Nephron progenitor cell (in vitro differentiated cells): Measurements from ENCODE around the gene CERK.

Source experiments
- DNase-seq: peaks from one replicate; pipeline ENCODE4 v3.0.0; 2021
- H3K27ac Mint-ChIP-seq: 2 replicates; pipeline ENCODE4 v1.8.0; 2021; ENCODE audit warnings: mild to moderate bottlenecking, moderate library complexity, mixed read lengths
- H3K27me3 Mint-ChIP-seq: 2 replicates; pipeline ENCODE4 v1.8.0; 2021; ENCODE audit warnings: mild to moderate bottlenecking, low read depth, mixed read lengths; ENCODE audit not compliant: poor library complexity
- H3K36me3 Mint-ChIP-seq: 2 replicates; pipeline ENCODE4 v1.8.0; 2021; ENCODE audit warnings: low read depth, mixed read lengths
- H3K4me1 Mint-ChIP-seq: 2 replicates; pipeline ENCODE4 v1.8.0; 2021; ENCODE audit warnings: mixed read lengths
- H3K4me3 Mint-ChIP-seq: 2 replicates; pipeline ENCODE4 v1.8.0; 2021; ENCODE audit warnings: mild to moderate bottlenecking, moderate library complexity, mixed read lengths
- H3K9me3 Mint-ChIP-seq: 2 replicates; pipeline ENCODE4 v1.8.0; 2021; ENCODE audit warnings: mild to moderate bottlenecking, moderate library complexity, mixed read lengths
- CTCF ChIP-seq: fragments of 200-600 bp; sonication (generic); IDR thresholded peaks from 2 replicates; pipeline ENCODE4 v1.5.0; 2021; ENCODE audit warnings: antibody characterized with exemption

Gene CERK

GRCh38 chr22:46723882-46724281, 14.2 kb downstream of the CERK start:
- peaks cover 34% of the 10 kb centered on the region for H3K4me1 Mint-ChIP-seq
- H3K9me3 Mint-ChIP-seq = no peaks in the 10 kb centered on the region
- peaks cover 29% of the 10 kb centered on the region for H3K36me3 Mint-ChIP-seq
- no peak for TF ChIP-seq CTCF
- H3K27ac Mint-ChIP-seq = no peak overlapping the region
- DNase-seq = no peak
- H3K27me3 Mint-ChIP-seq = no peaks in the 10 kb centered on the region
- H3K4me3 Mint-ChIP-seq = no peak overlapping the region

GRCh38 chr22:46721501-46722085, 16.5 kb downstream of the CERK start:
- Mint-ChIP-seq H3K36me3 (peaks cover 48% of the 10 kb centered on the region), H3K9me3 (no peaks in the 10 kb centered on the region), H3K27ac (peak overlapping the region; percentile 36), H3K4me3 (no peak overlapping the region), H3K27me3 (no peaks in the 10 kb centered on the region), H3K4me1 (peaks cover 28% of the 10 kb centered on the region)
- DNase-seq = no peak
- no peak for TF ChIP-seq CTCF

GRCh38 chr22:46719921-46720320, 18.1 kb downstream of the CERK start:
- H3K9me3 Mint-ChIP-seq = no peaks in the 10 kb centered on the region
- no peak overlapping the region for H3K27ac Mint-ChIP-seq
- no peak overlapping the region for H3K4me3 Mint-ChIP-seq
- H3K36me3 Mint-ChIP-seq = peaks cover 54% of the 10 kb centered on the region
- H3K4me1 Mint-ChIP-seq = peaks cover 28% of the 10 kb centered on the region
- DNase-seq = no peak
- no peaks in the 10 kb centered on the region for H3K27me3 Mint-ChIP-seq
- TF ChIP-seq CTCF = no peak

GRCh38 chr22:46714550-46714949, 23.5 kb downstream of the CERK start:
- no peaks in the 10 kb centered on the region for H3K4me1 Mint-ChIP-seq

GRCh38 chr22:46712288-46712687, 25.8 kb downstream of the CERK start:
- no peak overlapping the region for H3K4me3 Mint-ChIP-seq
- H3K9me3 Mint-ChIP-seq = no peaks in the 10 kb centered on the region
- H3K27me3 Mint-ChIP-seq = no peaks in the 10 kb centered on the region
- H3K27ac Mint-ChIP-seq = no peak overlapping the region
- peaks cover 7% of the 10 kb centered on the region for H3K4me1 Mint-ChIP-seq
- H3K36me3 Mint-ChIP-seq = peaks cover 84% of the 10 kb centered on the region
- no peak for DNase-seq
- TF ChIP-seq CTCF = no peak

More at GRCh38 chr22:46714550-46714949, 23.5 kb downstream of the CERK start:
- no peak for DNase-seq
- no peaks in the 10 kb centered on the region for H3K27me3 Mint-ChIP-seq
- peaks cover 83% of the 10 kb centered on the region for H3K36me3 Mint-ChIP-seq
- H3K9me3 Mint-ChIP-seq = no peaks in the 10 kb centered on the region
- no peak overlapping the region for H3K4me3 Mint-ChIP-seq
- no peak for TF ChIP-seq CTCF
- H3K27ac Mint-ChIP-seq = peak overlapping the region; percentile 4

GRCh38 chr22:46710806-46711205, 27.2 kb downstream of the CERK start:
- Mint-ChIP-seq H3K27me3 (no peaks in the 10 kb centered on the region), H3K36me3 (peaks cover 90% of the 10 kb centered on the region), H3K27ac (no peak overlapping the region), H3K9me3 (no peaks in the 10 kb centered on the region), H3K4me1 (peaks cover 7% of the 10 kb centered on the region), H3K4me3 (no peak overlapping the region)
- DNase-seq = no peak
- no peak for TF ChIP-seq CTCF
